Germinal center (tissue), 1 donor: ENCODE data around the gene KIF3C.

Experiments
- DNase-seq: peaks from one replicate; pipeline ENCODE4 v3.0.0; 2012; ENCODE audit warnings: mixed read lengths, low spot score

KIF3C gene

DNA sequence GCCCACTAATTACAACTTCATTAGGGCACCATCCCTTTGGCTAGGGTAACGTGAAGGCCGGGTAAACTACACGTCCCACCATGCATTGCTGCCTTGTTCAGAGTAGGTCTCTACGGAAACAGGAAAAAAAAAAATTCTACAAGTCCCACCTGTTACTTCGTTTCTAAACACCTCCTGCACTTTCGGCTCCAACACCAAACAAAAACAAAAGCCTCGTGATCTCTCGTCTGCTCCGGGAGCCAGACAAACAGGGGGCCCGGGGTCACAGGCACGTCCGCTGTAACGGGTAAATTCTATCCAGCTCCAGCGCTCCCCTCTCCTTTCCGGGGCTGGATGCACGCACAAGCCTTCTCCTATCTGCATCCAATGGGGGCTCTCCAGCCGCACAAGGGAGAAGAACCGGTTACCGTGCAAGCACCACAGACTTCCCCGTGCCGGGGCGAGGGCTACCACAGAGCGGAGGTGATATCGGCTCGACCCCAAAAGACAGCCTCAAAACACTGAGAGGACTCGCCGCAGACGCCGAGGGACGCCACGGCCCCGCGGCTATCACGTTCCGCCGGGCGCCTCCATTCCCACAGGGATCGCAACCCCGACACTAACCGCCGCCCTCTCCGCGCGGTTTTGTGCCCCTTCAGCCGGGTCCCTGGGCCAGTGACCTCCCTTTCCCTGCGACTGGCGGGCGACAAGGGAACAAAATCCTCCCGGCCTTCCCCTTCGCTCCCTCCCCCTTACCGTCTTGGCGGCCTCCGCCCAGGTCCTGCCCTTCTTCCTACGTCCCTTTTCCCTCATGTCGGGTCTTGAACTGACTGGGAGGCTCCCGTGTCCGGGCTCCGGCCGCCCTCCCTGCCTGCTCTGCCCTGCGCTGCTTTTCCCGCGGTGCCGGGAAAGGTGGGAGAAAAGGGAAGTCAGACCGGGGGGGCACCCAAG, 104.6 kb downstream of the KIF3C start:
- DNase-seq, result peak; percentile 67
